Mesothelial cell of epicardium (in vitro differentiated cells): ENCODE data around the gene MAS1. TPM values are rescaled to one million over a fixed set of nuclear protein-coding genes. Genes with fewer than 3 reads are reported as not detected.

Experiments
- DNase-seq, 2 experiments: peaks; one replicate each; pipeline ENCODE4 v3.0.0; 2021; ENCODE audit warnings: low spot score in 2 of 2; ENCODE audit not compliant: unreplicated experiment in 2 of 2
- H3K27ac Mint-ChIP-seq: 2 replicates; pipeline ENCODE4 v1.8.0; 2021; ENCODE audit warnings: mixed read lengths
- H3K27me3 Mint-ChIP-seq: 2 replicates; pipeline ENCODE4 v1.8.0; 2021; ENCODE audit warnings: low read depth, mixed read lengths
- H3K36me3 Mint-ChIP-seq: 2 replicates; pipeline ENCODE4 v1.8.0; 2021; ENCODE audit warnings: mixed read lengths
- H3K4me1 Mint-ChIP-seq: 2 replicates; pipeline ENCODE4 v1.8.0; 2021; ENCODE audit warnings: mixed read lengths
- H3K4me3 Mint-ChIP-seq: 2 replicates; pipeline ENCODE4 v1.8.0; 2021; ENCODE audit warnings: mild to moderate bottlenecking, moderate library complexity, mixed read lengths
- H3K9me3 Mint-ChIP-seq: 2 replicates; pipeline ENCODE4 v1.8.0; 2021; ENCODE audit warnings: mixed read lengths
- total RNA-seq: library from RNA; stranded (reverse); gene quantifications from 3 replicates; pipeline ENCODE4 v1.2.1, GENCODE V29; 2021
- TF ChIP-seq, protein P1 (sequence below): fragments of 200-600 bp; sonication (generic); IDR thresholded peaks from one replicate; pipeline ENCODE4 v1.5.0; 2021; ENCODE audit warnings: antibody characterized with exemption; ENCODE audit not compliant: unreplicated experiment

Gene MAS1
- total RNA-seq, 1 donor from 2014 or later: not detected

GRCh38 chr6:159913862-159914564, 23.2 kb downstream of the MAS1 start:
- no peaks in the 10 kb centered on the region for H3K36me3 Mint-ChIP-seq
- no peak overlapping the region for H3K4me3 Mint-ChIP-seq
- peaks cover 3% of the 10 kb centered on the region for H3K4me1 Mint-ChIP-seq
- H3K27me3 Mint-ChIP-seq: peaks cover 34% of the 10 kb centered on the region
- no peak overlapping the region for H3K27ac Mint-ChIP-seq
- TF ChIP-seq, protein P1, sequence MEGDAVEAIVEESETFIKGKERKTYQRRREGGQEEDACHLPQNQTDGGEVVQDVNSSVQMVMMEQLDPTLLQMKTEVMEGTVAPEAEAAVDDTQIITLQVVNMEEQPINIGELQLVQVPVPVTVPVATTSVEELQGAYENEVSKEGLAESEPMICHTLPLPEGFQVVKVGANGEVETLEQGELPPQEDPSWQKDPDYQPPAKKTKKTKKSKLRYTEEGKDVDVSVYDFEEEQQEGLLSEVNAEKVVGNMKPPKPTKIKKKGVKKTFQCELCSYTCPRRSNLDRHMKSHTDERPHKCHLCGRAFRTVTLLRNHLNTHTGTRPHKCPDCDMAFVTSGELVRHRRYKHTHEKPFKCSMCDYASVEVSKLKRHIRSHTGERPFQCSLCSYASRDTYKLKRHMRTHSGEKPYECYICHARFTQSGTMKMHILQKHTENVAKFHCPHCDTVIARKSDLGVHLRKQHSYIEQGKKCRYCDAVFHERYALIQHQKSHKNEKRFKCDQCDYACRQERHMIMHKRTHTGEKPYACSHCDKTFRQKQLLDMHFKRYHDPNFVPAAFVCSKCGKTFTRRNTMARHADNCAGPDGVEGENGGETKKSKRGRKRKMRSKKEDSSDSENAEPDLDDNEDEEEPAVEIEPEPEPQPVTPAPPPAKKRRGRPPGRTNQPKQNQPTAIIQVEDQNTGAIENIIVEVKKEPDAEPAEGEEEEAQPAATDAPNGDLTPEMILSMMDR: no peak
- H3K9me3 Mint-ChIP-seq: no peaks in the 10 kb centered on the region
- DNase-seq: no peak

GRCh38 chr6:159914565-159914923, 23.8 kb downstream of the MAS1 start:
- Mint-ChIP-seq H3K27ac (no peak overlapping the region), H3K4me1 (peaks cover 3% of the 10 kb centered on the region), H3K4me3 (no peak overlapping the region), H3K27me3 (peaks cover 29% of the 10 kb centered on the region), H3K9me3 (no peaks in the 10 kb centered on the region), H3K36me3 (no peaks in the 10 kb centered on the region)
- TF ChIP-seq, protein P1: no peak
- no peak for DNase-seq

DNA sequence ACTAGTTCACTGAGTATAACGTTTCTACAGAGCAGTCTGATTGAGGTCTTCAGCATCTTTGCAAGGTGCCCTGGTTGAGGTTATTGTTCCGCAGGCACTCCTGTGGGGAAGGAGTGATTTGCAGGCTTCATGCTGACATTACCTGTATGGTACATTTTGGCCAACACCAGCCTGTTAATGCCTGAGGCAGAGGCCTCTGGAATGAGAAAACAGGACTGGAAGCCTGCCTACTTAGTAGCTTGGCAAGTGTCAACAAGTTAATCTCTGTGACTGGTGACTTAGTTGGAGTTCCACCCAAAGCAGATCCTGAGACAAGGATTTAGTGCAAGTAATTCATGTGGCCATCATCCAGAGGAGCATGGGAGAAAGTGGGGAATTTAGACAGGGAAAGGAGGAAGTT, 24.6 kb downstream of the MAS1 start:
- Mint-ChIP-seq H3K27ac (no peak overlapping the region), H3K4me1 (peaks cover 3% of the 10 kb centered on the region), H3K4me3 (no peak overlapping the region), H3K36me3 (no peaks in the 10 kb centered on the region), H3K27me3 (peaks cover 23% of the 10 kb centered on the region), H3K9me3 (no peaks in the 10 kb centered on the region)
- DNase-seq: no peak
- TF ChIP-seq, protein P1: no peak

GRCh38 chr6:159916237-159916636, 25.4 kb downstream of the MAS1 start:
- Mint-ChIP-seq H3K4me1 (peaks cover 3% of the 10 kb centered on the region), H3K27me3 (peaks cover 19% of the 10 kb centered on the region), H3K4me3 (no peak overlapping the region), H3K36me3 (no peaks in the 10 kb centered on the region), H3K9me3 (no peaks in the 10 kb centered on the region), H3K27ac (no peak overlapping the region)
- DNase-seq: no peak
- TF ChIP-seq, protein P1: no peak

DNA sequence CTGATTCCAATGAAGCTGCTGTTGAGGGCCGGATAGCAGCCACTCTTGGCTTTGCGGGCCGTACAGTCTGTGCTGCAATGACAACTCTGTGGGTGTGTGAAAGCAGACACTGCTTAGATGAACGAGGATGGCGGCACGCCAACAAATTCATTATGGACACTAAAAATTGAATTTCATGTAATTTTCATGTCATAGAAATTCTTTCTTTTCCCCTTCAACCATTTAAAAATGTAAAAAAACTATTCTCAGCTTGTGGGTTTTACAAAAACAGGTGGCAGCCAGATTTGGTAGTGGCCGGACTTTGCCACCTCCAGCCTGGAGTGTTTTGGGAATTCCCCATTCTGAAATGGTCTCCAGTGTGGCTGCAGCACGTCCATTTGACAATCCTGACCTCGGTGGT, 26.0 kb downstream of the MAS1 start:
- H3K36me3 Mint-ChIP-seq: no peaks in the 10 kb centered on the region
- no peak overlapping the region for H3K4me3 Mint-ChIP-seq
- H3K27me3 Mint-ChIP-seq: peaks cover 19% of the 10 kb centered on the region
- DNase-seq: no peak
- TF ChIP-seq, protein P1: no peak
- peaks cover 3% of the 10 kb centered on the region for H3K4me1 Mint-ChIP-seq
- no peaks in the 10 kb centered on the region for H3K9me3 Mint-ChIP-seq
- no peak overlapping the region for H3K27ac Mint-ChIP-seq
